Middle frontal gyrus (tissue), 1 donor: Measurements from ENCODE around the gene EEF1AKMT2.
"Not testable (repeated sequence)": the region's sequence is repeated elsewhere in the genome, so short reads cannot be mapped to it uniquely, and the experiment has no call there.

Experiments
- DNase-seq: peaks from one replicate; pipeline ENCODE4 v3.0.0-alpha.2; 2015; ENCODE audit warnings: low spot score; ENCODE audit errors: extremely low spot score

EEF1AKMT2 gene

DNA sequence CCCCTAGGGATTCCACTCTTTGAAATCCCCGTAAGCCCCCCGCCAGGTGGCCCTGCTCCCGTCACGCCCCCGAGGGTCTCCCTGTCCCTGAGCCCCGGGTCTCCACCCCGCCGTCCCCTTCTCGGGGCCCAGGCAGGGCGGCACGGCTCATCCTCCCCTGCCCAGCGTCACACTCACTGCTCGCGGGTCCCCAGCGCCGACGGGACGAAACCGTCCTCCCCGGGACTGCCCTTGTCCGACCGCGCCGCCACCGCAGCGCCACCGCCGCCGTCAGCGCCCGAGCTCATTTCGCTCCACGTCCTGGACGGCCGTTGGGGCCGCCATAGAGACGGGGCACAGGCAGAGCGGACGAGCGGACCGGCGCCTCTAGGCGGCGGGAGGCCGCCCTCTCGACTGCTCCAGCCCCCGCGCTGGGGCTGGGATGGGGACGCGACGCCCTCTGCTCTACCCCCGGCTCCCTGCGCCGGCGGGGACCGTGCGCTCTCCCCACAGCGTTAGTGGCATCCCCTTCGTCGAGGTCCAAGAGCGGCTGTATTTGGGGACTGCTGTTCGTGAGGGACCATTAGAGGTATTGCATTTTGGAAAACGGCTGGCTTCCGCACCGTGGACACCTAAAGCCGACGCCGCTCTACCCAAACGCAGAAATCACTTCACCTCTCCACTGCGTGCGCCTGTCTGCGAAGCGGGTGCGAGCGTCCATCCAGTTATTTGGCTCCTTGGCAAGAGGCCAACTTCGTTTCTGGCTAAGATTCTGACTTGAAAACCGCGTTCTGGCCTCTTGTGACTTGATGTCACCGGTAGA is at the start of gene EEF1AKMT2:
Gene EEF1AKMT2, minus strand, starts transcription at position 341 of the 802 bp plus-strand sequence. Its CDS starts 54 bp downstream, at position 287.
- peak; percentile 73 for DNase-seq

DNA sequence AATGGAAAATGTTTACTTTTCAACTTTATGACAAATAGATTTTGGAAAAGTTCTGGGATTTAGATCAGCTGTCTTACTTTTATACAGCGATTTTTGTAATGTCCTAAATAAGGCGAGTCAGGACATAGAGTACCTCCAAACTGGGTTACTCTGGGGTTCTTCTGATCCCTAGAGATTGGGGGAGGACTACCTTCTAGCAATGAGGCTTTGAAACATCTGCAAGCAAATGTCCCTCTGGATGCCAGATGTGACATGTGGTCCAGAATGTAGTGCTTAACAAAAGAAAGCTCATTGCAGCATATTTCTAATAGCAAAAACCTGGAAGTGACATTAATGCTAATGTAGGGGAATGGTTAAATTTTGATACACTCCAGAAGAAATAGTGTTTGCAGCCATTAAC is 46.0 kb upstream of the EEF1AKMT2 start:
- no peak for DNase-seq

DNA sequence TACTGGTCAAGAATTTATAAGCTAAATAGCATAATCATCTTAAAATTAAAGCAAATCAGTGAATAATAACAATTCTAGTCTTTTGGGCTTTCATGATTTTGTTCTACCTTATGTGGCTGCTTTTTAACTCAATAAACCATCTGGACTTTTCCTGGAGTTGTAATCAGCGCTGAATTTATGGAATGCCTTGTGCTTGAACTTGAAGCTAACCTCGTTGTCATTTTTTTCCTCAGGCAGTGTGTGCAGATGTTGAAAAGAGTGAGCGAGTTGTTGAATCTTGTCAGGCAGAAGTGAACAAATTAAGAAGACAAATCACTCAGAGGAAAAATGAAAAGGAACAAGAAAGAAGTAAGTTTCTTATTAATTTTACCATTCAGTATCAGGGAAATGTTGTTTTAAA is 39.4 kb upstream of the EEF1AKMT2 start:
- no peak for DNase-seq

DNA sequence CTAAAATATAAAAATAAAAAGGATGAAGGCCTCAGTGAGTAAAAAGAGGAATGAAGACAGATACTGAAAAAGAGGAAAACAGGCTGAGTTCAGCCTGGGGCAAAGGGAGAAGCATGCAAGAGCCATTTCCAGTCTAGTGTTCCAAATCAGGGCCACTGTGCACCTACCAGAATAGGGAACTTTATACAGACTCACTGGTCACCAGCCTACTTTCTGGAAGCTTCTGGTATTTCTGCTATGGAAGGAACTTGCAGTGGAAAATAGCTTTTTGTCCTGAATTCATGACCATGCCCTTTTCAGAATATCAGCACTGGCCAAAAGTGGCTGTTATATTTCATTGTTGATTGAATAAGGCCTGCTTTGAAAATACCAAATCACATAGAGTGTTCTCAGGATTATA is 38.8 kb upstream of the EEF1AKMT2 start:
- DNase-seq, result no peak

DNA sequence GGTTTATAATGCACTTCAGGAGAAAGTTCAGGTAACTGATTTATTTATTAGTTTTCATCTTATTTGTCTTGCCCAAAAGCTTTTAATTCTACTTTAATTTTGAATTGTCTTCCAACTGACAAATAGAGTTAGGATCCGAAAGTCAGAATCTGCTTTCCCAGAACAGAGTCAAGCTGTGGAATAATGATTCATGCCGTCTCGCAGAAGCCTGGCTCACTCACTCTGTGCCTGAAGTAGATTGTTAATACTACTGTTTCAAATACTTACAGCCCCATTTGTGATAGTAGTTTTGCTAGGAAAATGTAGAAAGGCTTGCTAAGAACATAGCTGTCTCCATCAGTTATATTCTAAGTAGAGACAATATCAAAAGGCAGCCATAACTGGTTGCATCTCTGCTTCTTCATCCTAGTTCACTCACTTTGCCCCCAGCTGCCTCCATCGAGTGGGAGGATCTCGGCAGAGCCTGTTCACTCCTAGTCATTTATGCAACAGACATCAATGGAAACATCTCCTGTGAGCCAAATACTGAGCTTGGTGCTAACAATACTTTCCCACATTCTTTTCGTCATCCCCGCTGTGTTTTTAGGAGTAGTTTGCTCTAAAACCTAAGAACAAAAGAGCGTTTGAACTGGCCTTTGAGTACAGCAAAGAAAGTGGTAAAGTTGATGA is 37.9 kb upstream of the EEF1AKMT2 start:
- no peak for DNase-seq

DNA sequence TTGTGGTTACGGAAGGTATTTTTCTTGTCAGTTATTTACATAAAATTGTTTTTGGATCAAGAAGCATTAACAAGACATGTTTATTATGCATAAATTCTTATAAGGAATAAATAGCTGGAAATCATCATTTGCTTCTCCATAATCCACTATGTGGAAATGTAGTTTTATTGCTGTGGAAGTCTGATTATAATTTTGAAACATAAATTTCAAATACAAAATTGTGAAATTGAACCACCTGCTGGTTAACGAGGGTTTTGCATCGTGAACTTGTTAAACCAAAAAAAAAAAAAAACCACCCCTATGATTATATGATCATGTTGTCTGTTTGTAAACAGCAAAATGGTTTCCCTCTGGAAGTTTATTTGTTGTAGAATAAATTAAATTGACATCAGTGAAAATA is 35.8 kb upstream of the EEF1AKMT2 start:
- no peak for DNase-seq

DNA sequence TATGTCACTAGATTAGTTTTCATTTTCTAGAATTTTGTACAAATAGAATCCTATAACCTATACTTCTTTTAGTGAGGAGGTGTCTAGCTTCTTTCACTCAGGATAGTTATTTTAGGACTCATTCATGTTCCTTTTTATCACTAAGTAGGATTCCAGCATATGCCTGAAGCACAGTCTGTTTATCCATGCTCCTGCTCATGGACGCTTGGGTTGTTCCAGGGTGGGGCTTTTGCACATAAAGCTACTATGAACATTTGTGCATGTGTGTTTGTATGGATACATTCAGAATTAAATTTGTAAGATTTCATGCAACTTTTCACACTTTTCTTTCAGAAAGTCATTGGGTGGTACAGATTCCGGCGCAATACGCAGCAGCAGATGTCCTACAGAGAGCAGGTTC is 34.6 kb upstream of the EEF1AKMT2 start:
- no peak for DNase-seq

DNA sequence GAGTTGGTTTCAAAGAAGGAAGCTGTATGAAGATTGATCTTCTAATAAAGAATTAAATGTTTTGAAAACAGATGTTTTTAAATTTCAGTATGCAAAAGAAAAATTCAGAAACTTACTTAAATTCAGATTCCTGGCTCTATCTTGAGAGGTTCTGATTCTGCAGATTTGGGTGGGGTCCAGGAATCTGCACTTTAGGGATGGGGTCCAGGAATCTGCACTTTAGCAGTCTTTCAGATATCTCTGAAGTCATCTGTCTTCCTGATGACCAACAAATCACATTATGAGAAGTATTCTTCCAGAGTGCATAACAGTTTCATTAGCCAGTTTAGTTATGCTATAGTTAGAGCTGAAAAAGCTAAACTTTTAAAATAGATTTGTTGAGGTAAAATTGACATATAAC is 34.0 kb upstream of the EEF1AKMT2 start:
- no peak for DNase-seq

DNA sequence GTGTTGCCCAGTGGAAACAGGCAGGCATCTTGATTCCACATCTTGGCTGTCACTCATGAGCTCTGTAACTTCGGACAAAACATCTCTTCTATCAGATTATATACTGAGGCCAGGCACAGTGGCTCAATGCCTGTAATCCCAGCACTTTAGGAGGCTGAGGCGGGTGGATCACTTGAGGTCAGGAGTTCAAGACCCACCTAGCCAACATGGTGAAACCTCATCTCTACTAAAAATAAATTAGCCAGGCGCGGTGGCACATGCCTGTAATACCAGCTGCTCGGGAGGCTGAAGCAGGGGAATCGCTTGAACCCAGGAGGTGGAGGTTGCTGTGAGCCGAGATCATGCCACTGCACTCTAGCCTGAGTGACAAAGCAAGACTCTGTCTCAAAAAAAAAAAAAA is 33.2 kb upstream of the EEF1AKMT2 start:
- not testable (repeated sequence) for DNase-seq

DNA sequence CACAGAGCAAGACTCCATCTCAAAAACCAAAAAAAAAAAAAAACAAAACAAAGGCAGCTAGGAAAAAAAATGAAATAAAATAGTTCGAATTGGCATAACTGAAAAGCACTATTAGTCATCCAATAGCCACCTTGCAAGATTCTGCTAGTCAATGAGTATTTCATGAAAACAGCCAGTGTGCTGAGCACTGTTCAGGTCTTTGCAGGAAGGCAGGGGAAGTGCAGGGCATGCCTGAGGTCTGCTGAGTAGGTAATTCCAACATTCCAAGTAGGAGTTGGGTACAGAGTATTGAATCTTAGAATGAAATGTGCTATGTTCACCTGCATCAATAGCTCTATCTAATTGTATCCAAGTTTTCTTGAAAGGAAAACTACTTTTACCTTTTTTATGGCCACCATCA is 32.8 kb upstream of the EEF1AKMT2 start:
- DNase-seq, result no peak

DNA sequence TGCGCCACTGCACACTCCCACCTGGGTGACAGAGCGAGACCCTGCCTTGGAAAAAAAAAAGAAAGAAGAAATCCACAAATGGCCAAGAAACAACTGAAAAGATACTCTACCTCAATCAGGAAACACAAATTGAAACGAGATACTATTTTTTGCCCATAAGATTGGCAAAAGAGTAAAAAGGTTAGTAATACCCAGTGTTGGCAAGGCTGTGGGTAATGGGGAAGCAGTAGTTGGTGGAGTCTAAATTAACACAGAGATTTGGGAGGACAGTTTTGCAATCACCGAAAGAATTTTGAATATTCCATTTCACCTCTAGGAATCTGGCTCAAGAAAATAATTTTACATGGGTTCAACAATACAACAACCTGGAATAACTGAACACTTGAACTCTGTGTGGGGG is 29.8 kb upstream of the EEF1AKMT2 start:
- no peak for DNase-seq

DNA sequence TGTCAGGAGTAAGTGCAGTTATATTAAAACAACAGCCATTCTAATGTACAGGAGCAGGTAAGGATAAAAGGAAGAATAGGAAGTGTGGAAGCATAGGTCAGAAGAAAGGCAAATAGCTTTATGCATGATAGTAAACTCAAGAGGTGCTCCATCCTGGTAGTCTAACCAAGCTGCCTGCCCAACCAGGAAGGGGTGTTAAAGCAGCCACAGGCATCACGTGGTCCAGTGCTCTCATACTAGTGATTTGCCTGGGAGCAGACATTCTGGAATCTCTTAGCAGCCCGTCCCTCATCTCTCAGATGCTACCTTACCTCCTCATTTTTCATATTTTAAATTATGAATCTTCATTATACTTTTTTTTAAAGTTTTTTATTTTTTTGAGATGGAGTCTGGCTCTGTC is 28.4 kb upstream of the EEF1AKMT2 start:
- DNase-seq, result no peak

DNA sequence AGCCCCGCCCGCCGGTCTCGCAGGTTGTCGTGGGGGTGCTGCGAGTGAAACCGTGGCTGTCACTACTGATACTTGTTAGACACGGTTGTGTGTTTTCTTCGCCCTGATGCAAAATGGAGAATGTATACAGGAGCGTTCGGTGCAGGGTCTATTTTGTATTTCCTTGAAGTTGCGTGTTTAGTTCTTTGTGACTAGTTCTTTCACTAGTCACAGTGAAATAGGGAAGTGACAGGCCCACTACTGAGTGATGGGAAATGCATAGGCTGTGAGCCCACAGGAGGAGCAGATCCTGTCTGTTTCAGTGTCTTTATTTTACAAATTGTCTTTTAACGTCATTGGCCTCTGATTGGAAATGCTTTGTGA is 10.6 kb upstream of the EEF1AKMT2 start:
- DNase-seq, result no peak

DNA sequence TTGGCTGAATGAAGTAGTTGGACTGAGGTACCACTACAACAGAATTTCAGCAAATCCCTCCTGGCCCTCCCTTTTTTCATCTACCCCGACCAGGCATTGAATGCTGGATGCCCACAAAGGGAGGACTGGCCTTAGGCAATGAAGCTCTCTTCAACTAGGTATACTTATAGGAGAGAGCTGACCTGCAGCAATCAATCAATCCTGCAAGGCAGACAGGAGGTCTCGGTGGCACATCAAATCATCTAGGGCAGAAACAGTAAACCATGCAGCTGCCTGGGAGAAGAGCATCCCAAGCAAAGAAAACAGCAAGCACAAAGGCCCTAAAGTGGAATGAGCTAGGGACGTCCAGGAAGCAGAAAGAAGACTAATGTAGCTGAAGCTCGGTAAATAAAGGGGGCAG is 7.5 kb upstream of the EEF1AKMT2 start:
- no peak for DNase-seq

DNA sequence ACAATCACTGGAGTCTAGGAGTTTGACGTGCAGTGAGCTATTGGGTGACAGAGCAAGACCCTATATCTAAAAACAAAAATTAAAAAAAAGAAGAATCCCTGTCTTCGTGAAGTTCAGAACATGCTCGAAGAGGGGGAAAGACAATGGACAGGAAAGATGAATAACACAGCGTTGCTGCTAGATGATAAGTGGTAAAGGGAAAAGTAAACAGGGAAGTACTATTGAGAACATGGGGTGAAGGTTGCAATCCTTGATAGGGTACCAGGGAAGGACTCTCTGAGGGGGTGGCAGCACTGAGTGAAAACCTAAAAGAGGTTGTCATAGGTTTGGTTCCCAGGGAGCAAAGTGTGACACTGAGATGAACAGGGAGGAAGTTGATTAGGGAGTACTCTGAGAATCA is 7.1 kb upstream of the EEF1AKMT2 start:
- no peak for DNase-seq

DNA sequence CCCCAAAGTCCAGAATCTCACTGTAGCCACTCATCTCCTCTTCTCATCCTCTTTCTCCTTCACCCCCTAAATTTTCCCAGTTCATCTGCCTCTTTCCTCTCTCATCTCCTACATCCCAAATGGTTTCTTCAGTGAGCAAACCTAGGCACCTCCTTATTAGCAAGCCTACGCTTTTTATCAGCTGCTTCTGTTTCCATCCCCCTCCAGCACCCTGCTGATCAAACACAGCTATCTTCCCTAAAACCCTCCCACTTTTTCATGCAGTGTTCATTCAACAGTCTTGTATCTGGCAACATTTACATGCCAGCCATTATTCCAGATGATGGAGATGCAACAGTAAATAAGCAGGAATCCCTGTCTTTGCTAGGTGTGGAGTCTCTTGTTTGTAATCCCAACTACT is 6.7 kb upstream of the EEF1AKMT2 start:
- no peak for DNase-seq

DNA sequence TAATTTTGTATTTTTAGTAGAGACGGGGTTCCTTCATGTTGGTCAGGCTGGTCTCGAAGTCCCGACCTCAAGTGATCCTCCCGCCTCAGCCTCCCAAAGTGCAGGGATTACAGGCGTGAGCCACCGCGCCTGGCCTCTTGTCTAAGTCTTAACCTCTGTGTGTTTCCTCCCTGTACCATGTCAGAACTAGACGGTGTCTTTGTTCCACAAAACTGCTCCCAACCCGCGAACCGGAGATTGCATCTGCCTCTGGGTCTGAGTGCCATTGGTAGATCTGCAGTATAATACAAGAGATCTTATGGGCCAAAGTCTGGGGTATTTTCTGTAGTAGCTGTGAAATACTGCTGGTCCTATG is 1.3 kb upstream of the EEF1AKMT2 start:
- DNase-seq, result no peak

DNA sequence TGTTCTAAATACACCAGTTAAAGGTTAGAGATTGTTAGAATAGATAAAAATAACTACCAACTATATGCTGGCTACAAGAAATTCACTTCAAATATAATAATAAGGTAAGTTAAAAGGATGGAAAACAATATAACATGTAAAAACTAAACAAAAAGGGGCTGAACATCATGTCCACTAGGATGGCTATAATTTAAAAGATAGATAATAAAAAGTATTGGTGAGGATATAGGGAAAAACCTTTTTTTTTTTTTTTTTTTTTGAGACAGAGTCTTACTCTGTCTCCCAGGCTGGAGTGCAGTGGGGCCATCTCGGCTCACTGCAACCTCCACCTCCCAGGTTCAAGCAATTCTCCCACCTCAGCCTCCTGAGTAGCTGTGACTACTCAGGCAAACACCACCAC is 8.8 kb downstream of the EEF1AKMT2 start:
- not testable (repeated sequence) for DNase-seq

DNA sequence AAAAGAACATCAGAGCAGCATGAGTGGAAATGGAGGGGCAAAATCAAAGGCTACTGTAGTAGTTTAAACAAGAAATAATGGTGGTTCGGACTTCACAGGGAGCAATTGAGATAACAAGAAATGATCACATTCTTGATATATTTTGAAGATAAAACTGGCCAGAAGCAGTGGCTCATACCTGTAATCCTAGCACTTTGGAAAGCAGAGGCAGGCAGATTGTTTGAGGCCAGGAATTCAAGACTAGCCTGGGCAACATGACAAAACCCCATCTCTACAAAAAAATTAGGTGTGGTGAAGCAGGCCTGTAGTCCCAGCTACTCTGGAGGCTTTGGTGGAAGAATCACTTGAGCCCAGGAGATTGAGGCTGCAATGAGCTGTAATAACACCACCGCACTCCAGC is 22.9 kb downstream of the EEF1AKMT2 start:
- DNase-seq, result no peak

DNA sequence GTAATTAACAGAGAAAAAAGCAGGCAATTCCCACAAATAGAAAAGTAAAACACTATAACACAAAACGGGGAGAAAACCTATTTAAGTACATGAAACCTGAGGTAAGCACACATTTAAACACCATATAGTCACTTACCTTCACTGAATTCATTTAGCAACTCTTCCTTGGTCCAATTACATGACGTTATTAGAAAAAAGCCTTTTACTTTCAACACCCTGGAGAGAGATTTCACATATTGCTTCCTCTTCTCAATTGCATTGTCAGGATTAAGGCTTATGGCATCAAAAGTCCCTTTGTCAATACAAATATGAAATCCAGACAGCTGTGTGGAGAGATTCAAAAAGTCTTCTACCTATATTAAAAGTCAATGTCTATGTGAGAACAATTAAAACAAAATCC is 26.4 kb downstream of the EEF1AKMT2 start:
- DNase-seq, result no peak

DNA sequence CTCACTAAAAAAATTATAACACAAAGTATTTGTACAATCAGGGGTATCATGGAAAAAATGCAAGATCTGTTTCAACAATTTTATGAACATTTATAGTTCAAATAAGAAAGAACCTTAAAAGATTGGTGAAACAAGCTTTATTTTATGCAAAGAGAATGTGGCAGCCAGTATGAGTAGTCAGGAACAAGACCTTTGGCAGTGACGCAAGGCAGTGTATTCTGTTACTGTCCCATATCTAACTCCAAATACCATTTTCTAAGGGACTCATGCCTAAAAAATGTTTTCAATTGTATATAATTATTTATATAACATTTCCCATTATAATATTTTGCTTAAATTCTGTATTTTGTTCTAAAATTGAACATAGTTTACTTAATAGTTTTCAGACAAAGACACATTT is 28.4 kb downstream of the EEF1AKMT2 start:
- DNase-seq, result no peak

DNA sequence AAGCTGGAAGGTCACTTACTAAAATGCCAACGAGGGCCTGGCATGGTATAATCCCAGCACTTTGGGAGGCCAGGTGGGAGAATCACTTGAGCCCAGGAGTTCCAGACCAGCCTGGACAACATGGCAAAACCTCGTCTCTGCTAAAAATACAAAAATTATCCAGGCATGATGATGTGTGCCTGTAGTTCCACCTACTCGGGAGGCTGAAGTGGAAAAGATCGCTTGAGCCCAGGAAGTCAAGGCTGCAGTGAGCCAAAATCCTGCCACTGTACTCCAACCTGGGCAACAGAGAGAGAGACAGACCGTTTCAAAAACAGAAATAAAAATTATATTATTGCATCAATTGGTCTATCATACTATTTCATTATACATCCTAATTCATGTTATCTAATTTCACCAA is 29.4 kb downstream of the EEF1AKMT2 start:
- no peak for DNase-seq
